GM18907 (cell line): ENCODE measurements around the gene DHCR24.
A peak's percentile ranks its signal among the peaks of the same experiment; 100 is the strongest.
"Not testable (repeated sequence)": the region's sequence is repeated elsewhere in the genome, so short reads cannot be mapped to it uniquely, and the experiment has no call there.

Source experiments
- ATAC-seq: cut with Tn5 transposase; IDR thresholded peaks from one replicate; pipeline ENCODE4 v1.9.1; 2021; ENCODE audit warnings: mild to moderate bottlenecking, moderate library complexity; ENCODE audit not compliant: unreplicated experiment

DHCR24 gene

DNA sequence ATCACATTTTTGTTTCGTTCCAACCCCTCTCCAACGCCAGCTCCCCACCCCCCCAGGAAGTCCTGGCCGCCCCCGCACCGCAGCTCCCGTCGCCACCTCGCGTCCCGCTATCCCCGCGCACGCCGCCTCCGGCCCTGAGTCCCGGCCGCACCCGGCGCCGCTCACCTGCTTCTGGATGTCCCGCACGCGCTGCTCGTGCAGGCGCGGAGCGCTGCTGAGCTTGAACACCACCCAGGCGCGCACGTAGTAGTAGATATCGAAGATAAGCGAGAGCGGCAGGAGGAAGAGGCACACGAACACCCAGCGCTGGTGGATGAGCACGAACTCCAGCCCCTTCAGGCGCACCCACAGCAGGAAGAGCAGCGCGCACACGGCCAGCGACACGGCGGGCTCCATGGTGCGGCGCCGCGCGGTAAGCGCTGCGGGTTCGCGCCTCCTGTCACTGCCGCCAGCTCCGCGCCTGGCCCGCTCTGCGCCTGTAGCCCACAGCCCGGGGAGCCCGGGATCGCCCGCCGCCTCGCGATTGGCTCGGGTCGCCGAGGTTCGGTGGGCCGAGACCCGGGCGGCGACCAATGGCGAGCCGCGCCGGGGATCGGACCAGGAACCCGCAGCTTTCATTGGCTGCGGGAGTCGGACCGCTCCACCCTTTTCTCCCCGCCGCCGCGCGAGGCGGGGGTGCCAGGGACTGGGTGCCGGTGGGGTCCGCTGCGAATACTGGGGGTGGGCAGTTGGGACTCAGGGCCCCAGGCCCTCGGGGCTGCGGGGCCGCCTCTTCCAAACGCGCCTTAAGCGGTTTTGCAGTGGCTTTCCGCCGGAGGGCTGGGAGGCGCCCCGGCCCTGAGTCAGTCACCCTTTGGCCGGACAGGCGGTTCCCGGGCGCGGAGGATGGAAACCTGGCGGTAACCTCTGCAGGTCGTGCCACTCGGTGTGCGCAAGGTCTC is at the start of gene DHCR24:
DHCR24 (minus strand) TSS at position 472 of the 941 bp plus-strand sequence; CDS start at position 396, 76 bp downstream.
- ATAC-seq = peak; percentile 92

DNA sequence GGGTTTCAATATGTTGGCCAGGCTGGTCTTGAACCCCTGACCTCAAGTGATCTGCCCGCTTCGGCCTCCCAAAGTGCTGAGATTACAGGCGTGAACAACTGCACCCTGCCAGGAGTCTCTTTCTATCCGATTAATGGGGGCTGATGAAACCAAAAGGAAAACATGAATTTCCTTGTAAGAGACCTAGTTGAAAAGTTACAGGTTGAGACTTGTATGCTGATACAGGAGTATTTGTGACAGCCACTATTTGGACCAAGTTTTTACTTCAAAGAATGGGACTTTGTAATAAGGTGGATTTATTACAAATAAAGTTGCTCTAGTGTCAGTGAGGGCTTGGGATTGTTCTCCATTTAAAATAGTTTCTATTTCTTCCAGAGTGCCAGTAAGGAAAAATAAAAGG is 49.8 kb upstream of the DHCR24 start:
- ATAC-seq = no peak

- ATAC-seq = no peak
Measured at GRCh38 chr1:54934869-54935268, 47.9 kb upstream of the DHCR24 start.

DNA sequence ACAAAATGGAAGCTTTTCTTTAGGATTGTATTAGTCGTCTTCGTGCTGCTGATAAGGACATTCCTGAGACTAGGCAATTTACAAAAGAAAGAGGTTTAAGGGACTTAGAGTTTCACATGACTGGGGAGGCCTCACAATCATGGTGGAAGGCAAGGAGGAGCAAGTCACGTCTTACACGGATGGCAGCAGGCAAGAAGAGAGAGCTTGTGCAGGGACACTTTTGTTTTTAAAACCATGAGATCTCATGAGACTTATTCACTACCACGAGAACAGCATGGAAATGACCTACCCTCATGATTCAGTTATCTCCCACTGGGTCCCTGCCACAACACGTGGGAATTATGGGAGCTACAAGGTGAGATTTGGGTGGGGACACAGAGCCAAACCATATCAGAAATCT is 47.1 kb upstream of the DHCR24 start:
- not testable (repeated sequence) for ATAC-seq

GRCh38 chr1:54931275-54931840 is 44.4 kb upstream of the DHCR24 start:
- no peak for ATAC-seq

DNA sequence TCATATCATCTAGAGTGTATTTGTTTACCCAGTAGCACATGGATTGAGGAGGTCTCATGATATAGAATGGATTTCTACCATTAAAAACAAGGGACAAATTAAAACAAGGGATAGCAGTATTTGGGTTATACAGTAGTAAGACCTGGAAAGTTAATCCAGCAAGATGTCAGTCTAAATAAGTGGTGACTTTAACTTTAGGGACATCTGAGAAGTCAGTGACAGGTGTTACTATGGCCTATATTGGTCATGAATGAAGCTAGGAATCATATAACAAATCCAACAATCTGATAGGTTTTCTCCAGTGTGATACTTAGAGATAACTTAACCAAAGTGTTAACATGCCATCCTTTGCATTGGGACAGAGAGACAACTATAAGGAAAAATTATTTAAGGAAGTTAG is 42.7 kb upstream of the DHCR24 start:
- no peak for ATAC-seq

- ATAC-seq = no peak
Measured at GRCh38 chr1:54928327-54928726, 41.3 kb upstream of the DHCR24 start.

DNA sequence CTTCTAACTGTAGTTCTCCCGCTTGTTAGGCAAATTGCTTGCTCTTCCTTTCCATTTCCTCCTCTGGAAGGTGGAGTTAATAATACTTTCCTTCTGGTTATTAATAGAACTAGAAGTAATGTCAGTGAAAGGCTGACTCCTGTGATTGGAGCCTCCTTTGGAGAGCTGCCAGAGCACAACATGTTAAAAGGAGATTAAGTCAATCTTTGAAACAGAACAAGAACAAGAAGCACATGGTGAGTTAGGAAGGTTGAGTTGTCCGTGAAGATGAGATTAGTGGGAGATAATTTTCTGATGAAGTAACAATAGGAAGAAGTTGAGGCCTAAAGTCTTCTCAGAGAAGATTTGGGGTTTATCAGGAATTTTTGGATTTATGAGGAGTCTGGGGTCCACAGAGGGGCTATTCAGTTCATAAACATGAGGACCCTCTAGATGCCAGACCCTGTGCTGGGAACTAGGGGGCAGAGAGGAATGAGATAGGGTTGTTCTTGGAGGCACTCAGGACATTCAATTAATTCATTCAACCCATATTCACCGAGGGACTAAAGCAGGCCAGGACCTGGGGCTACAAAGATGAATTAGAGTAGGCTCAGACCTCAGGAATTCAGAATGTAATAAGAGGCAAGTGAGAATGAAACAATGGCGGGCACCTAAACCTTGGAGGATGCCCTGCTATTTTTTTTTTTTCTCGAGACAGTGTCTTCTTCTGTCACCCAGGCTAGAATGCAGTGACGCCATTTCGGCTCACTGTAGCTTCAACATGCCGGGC is 40.7 kb upstream of the DHCR24 start:
- ATAC-seq = no peak

DNA sequence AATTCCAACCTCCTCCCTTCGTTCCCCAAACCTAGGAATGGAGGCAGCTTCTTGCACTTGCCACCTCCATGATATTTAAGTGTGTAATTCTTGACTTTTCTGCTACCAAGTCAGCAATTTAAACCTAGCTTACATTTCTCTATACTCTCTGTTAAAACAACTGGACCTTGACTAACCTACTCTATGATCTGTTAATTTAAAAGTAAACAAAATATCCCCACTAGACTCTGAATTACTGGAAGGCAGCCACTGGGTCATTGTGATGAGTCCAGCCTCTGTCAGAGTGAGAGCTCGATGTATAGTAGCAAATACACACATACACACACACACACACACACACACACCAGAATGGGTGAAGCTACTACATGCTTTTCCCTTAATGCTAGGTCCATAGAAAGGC is 40.0 kb upstream of the DHCR24 start:
- no peak for ATAC-seq

DNA sequence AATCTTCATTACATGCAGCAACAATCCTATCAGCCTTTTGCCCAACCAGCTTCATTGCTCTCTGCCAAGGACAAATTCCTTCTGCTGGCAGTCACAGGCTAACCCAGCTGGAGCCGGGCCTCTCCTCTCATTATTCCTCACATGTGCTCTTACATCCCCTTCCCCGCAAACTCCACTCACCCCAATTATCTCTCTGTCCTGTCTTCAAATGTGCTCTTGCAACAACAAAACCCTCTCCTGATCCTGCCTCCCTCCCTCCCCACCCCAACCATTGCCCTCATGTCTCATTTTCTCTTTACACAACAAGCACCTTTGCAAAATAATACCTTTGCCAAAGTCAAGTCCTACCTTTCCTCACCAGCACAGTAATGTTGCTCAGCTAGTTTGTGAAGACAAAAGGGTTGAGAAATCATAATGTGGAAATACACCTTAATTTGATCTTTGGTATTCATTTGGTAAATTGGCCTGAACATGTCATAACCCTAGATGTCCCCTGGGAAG is 36.0 kb upstream of the DHCR24 start:
- ATAC-seq = no peak

GRCh38 chr1:54922040-54922761 is 35.2 kb upstream of the DHCR24 start:
- ATAC-seq = no peak

- ATAC-seq = no peak
Measured at GRCh38 chr1:54919367-54920359, 32.7 kb upstream of the DHCR24 start.

DNA sequence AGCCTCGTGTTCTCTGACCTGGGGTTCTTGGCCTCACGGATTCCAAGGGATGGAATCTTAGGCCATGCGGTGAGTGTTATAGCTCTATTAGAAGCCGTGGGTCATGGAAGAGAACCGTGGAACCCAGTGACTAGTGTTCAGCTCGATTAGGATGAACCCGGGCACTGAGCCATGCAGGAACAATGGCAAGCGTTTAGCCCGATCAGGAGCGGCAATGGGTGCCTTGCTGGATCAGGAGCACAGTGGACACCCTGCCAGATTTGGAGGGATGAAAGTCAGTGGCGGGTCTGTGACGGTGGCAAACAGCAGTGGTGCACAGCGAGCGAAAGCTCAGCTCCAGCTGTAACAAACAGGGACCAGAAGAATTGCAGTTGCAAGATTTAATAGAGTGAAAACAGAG is 24.1 kb upstream of the DHCR24 start:
- ATAC-seq = not testable (repeated sequence)

DNA sequence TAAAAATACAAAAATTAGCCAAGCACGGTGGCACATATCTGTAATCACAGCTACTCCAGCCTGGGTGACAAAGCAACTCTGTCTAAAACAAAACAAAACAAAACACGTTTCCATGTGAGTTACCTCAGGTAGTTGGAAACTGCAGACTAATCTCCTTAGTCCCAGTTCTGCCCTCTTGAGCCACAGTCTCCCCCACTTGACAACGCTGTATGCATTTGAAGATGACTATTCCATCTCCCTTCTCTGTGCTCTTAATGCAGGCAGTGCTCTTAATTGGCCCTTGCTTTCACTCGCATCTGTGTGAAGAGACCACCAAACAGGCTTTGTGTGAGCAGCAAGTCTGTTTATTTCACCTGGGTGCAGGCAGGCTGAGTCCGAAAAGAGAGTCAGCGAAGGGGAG is 19.6 kb upstream of the DHCR24 start:
- ATAC-seq = no peak

DNA sequence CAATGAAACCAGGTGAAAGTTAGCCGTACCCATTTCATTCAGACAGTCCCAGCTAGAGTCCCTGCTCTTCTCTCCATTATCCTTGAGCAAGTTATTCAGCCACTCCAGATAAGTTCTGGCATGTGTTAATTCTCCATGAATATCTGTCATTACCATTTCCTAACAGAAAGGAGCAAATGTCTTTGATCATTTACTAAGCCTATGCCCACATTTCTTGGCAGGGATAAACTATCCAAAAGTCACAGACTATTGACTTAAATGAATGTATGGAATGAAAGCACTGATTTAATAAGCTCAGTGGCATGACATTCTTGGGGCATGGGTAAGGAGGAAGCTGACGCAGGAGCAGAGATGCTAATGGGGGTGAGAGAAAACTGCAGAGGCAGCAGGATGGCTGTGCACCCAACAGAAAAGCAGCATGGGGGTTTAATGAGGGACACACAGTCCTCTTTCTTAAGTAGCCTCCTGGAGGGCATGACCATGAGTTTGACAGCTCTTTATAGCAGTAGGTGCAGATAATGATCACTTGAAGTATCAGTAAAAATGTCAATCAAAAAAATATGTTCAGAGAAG is 17.6 kb upstream of the DHCR24 start:
- ATAC-seq = no peak

DNA sequence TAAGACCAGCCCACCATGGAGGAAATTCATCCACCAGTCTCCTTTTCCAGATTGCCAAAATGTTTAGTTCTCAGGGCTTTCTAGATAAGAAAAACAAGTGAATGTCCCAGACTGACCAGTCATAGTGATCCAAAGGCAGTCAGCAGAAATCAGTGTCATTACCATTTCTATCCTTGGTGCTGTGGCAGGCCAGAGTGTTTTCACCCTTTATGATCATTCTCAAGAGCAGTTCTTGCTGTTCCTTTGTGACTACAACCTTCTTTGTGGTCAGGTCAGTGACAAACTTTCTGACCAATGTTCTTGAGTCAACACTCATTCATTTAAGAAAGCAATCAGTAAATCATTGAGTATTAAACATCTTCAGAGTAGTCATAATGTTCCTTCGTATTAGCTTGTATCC is 7.3 kb upstream of the DHCR24 start:
- no peak for ATAC-seq

GRCh38 chr1:54892586-54892985 is 5.6 kb upstream of the DHCR24 start:
- no peak for ATAC-seq

- no peak for ATAC-seq
Measured at GRCh38 chr1:54889132-54889725, 2.2 kb upstream of the DHCR24 start.
